ENCODE data around the gene FBXO24.

Gene FBXO24

DNA sequence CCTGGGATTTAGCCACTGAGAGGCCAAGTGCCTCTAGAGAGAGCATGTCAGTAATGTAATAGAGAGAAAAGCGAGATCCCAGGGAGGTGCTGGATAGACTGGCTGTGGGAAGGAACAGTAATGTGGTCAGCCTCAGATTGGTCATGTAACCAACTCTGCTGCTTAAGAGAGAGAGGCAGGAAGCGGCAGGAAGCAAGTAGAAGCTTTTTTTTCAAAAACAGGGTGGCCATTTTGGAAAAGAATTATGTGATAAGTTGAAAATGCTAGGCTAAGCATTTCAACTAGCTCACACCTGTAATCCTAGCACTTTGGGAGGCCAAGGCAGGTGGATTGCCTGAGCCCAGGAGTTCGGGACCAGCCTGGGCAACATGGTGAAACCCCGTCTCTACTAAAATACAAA is 12.3 kb downstream of the FBXO24 start:
- DNase-seq: no peak

DNA sequence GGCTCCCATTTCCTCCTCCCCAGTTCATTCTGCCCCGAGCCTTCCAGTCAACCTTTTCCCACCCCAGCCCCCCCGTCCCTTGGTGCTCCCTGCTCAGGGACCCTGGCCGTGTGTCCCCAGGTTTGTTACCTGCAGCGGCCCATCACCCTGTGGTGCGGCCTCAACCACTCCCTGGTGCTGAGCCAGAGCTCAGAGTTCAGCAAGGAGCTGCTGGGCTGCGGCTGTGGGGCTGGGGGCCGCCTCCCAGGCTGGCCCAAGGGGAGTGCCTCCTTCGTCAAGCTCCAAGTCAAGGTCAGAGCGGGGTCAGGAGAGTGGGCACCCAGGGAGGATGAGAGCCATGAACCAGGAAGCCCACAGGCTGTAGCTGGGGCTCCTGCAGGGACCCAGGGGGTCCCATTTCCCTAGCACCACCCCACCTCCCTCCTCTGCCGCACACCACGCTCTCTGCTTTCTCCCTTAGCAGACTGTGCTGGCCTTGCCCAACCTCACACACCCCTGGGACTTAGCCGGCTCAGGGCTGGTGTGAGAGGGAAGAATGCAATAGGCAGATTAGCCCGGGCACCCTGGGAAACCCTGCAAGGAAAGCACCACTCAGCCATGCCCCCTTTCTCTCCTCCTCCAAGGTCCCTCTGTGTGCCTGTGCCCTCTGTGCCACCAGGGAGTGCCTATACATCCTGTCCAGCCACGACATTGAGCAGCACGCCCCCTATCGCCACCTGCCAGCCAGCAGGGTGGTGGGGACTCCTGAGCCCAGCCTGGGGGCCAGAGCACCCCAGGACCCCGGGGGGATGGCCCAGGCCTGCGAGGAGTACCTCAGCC is 14.0 kb downstream of the FBXO24 start:
- DNase-seq: no peak

DNA sequence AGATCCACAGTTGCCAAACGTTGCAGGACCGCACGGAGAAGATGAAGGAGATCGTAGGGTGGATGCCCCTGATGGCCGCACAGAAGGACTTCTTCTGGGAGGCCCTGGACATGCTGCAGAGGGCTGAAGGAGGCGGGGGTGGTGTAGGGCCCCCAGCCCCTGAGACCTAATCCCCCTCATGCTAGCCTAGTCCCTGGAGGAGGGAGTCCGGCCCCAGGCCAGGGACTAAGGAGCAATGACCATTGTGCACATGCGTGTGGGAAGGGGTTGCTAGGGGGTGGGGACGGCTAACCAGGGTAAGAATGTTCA is 14.6 kb downstream of the FBXO24 start:
- no peak for DNase-seq

DNA sequence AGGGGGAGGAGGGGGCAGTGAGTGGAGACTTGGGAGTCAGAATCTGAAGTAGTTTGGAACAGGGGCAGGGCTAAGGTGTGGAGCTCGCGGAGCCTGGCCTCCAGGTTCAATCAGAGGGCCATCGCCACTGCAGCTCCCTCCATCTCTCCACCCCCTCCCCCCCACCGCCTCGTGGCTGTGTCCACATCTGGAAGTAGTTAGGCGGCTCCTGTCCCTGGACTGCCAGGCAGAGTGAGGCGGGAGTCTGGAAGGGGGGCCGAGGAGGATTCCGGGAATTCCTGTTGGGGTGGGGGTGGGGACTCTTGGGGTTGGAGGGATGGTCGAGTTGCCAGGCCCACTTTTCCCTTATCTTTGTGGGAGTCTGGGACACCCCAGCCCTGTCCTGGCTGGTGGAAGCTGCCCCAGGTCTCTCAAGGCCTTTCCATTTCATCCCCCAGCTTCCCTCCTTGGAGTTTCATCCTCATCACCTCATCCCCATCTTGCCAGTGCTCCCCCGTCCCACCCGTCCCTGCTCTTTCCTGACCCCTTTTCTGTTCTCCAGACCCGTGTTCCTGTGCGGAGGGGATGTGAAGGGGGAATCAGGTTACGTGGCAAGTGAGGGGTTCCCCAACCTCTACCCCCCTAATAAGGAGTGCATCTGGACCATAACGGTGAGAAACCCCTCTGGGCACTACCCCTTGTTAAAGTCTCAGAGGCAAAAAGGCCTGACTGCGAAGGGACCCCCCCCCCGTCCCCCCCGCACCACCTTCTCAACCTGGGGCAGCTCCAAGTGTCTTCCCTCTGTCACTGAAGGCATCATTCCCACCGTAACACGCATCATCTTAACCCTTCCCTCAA is 17.0 kb downstream of the FBXO24 start:
- DNase-seq: no peak

DNA sequence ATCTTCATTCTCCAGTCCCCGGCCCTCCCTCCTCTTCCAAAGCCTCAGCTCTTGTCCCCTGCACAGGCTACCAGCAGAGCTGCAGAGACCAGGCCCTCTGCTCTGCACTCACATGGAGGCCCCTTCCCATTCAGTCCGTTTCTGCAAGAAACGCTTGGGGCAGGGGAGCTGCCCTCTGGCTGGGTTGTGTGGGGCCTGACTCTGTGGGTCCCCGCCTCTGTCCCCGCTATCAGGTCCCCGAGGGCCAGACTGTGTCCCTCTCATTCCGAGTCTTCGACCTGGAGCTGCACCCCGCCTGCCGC is 17.5 kb downstream of the FBXO24 start:
- peak; percentile 21 for DNase-seq

DNA sequence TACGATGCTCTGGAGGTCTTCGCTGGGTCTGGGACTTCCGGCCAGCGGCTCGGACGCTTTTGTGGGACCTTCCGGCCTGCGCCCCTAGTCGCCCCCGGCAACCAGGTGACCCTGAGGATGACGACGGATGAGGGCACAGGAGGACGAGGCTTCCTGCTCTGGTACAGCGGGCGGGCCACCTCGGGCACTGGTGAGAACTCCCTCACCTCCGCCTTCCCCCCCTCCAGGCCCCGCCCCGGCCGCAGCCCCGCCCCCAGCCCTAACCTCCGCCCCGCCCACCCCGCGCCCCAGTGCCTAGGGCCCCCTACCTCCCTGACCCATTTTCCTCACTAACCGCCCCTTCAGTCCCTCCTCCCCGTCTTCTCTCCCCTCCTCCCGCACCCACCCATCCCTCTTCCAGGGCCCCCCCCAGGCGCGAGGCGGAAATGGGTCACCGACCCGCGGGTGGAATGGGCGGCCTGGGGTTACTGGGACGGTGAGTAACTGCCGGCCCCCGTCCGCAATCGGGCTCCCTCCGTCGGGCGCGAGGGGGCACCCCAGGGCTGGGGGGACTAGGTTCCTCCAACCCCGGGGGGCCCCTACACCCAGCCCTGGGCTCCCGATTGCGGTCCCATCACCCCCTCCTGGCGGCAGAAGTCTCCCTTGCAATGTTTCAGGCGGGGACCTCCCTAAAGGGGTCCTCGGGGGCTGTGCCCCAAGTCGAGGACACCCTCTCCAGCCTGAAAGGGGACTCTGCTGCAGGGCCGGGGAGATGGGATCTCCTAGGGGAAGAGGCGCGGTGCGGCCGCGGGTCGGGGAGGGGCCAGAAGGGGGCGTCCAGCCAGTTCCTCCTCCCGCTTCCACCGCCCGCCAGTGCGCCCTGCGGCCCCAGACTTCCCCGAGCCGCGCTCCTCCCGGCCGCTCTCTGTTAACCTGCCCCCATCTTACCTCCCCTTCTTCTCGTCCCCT is 18.2 kb downstream of the FBXO24 start:
- peak; percentile 82 for DNase-seq

DNA sequence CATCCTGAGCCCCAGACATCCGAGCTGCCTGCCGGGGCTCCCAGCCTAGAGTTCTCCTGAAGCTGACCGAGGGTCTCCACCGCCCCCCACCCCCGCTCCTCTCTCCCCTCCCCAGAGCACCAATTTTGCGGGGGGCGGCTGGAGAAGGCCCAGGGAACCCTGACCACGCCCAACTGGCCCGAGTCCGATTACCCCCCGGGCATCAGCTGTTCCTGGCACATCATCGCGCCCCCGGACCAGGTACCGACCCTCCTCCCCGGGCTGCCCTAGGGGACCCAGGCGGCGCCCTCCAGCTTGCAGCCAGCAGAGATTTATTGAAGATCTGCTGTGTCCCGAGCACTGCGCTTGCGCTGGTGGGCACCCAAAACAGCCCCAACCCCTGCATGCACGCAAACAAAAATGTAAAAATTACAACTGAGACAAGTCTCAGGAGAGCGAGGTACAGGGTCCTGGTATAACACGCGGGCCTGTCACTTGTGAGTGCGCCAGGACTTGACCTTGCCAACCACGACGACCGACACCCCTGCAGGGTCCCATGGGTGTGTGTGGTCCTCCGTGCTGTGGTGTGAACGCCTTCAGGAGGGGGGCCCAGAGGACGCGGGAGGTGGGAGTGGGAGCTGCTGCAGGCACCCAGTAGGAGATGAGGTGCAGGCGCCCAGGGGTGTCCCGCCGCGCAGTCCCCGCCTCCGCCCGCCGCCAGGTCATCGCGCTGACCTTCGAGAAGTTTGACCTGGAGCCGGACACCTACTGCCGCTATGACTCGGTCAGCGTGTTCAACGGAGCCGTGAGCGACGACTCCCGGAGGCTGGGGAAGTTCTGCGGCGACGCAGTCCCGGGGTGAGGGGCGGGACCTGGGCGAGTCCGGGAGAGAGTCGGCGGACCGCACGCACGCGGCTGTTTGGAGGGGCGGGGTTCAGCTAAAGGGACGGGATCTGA is 19.1 kb downstream of the FBXO24 start:
- DNase-seq: no peak

DNA sequence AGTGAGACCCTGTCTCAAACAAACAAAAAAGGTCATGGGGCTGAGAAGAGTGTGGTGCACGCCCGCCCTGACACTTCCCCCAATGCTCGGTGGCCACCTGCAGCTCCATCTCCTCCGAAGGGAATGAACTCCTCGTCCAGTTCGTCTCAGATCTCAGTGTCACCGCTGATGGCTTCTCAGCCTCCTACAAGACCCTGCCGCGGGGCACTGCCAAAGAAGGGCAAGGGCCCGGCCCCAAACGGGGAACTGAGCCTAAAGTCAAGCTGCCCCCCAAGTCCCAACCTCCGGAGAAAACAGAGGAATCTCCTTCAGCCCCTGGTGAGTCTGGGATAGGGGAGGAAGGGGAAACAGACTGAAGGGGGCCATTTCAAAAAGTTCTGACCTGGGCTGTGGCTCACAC is 20.2 kb downstream of the FBXO24 start:
- no peak for DNase-seq

DNA sequence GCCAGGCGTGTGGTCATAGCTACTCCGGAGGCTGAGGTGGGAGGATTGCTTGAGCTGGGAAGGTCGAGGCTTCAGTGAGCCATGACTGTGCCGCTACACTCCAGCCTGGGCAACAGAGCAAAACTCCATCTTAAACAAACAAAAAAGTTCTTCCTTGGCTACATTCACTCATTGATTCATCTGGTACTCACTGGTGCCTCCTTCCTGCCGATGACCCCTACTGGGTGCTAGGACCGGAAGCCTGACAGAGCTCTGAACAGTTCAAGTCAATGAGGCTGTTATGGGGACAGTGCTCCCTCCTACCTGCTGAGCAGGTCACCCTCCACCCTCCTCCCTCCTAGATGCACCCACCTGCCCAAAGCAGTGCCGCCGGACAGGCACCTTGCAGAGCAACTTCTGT is 21.0 kb downstream of the FBXO24 start:
- no peak for DNase-seq

DNA sequence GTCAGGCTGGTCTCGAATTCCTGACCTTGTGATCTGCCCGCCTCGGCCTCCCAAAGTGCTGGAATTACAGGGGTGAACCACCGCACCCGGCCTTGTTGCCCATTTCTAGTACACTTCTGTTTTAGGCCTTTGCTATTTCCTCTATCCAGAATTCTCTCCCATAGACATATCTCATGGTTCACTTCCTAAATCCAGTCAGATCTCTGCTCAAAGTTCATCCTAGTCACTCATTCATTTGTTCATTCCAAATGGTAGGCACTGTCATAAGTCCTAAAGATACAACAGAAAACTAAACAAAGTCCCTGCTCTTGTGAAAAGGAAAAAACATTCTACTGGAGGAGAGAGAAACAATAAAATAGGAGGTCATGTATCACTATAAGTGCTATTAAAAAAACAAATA is 23.8 kb downstream of the FBXO24 start:
- no peak for DNase-seq

DNA sequence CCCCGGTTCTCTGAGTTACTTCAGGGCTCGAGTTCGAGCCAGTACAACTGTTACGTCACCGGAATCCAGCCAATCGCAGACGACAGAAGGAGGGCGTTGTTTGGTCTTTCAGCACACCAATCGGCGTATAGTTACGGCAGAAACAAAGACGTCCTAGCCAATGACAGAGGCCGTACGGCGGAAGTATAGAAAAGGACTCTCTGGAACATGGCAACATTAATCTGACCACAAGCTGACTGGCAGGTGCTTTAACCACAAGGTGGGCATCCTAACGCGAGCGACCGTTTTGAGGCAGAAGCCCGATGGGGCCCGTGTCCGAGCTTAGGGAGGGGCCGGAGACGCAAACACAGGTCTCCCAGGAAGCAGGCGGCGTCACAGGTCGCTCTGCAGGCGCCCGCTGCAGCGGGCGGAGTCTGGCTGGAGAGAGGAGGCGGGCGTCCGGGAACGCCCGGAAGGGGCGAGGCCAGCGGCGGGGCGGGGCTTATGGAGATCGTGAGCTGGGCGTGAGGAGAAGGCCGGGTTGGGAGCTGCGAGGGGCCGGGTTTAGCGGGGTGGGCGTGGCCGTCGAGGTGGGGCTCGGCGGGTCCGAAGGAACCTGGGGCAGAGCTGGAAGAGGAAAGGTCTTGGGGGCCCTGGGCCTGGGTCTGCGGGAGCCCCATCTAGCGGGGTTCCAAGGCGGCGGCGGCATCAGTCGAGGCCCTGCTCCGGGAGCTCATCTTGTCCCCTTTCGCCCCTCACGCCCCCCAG is 26.0 kb downstream of the FBXO24 start, which contains the start of gene MOSPD3:
Gene MOSPD3, plus strand, starts transcription at position 558 of the 747 bp plus-strand sequence. CDS start 252 bp downstream, outside the sequence.
- DNase-seq: peak; percentile 99

DNA sequence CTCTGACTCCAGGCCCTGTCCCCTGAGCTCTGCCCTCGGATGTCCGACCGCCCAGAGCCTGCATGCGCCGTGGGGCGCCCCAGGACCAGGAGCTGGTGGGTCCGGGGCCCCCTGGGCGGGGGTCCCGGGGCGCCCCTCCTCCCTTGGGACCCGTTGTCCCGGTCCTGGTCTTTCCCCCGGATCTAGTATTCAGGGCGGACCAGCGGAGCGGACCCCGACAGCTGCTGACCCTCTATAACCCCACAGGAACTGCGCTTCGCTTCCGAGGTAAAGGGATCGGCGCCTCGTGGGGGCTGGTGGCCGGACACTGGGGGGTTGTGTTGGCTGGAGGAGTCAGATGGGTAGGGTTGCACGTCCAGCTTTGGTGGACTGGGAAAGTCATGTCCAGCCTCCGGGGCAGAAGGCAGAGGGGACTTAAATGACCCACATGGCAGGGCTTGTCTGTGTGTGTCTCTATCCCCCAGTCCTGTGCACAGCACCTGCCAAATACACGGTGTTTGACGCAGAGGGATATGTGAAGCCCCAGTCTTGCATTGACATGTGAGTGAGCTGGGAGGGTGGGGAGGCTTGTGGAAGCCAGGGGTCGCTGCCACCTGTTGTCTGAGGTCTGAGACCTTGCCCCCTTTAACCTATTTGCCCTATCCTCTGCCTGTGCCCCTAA is 26.7 kb downstream of the FBXO24 start:
- peak; percentile 44 for DNase-seq

DNA sequence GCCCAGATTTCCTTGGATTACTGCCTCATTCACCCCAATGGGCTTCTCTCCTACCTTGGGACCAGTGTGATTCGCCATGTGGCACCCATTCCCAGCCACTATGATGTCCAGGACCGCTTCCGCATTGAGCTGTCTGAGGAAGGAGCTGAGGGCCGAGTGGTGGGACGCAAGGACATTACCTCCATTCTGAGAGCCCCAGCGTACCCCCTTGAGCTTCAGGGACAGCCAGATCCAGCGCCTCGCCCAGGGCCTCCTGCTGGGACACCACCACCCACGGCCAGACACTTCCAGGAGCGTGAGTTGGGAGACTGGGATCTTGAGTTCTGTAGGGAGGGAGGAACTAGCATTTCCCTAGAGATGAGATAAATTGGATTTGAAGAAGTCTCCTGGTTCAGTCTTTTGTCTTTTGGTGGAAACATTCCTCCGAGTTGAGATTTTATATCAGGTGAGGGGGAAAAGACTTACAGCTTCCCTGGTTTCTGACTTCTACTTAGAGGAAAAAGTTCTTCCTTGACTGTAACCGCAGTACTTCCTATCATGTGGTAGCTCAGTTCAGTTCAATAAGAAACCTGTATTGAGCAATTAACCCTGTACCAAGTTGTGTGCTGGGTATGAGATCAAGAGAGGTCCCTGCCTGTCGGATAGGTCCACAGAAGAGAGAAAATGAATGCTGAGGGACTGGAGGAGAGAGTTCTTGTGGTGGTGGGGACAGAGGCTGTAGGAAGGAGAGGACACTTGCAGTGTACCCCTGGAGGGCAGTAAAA is 27.5 kb downstream of the FBXO24 start:
- DNase-seq: no peak

DNA sequence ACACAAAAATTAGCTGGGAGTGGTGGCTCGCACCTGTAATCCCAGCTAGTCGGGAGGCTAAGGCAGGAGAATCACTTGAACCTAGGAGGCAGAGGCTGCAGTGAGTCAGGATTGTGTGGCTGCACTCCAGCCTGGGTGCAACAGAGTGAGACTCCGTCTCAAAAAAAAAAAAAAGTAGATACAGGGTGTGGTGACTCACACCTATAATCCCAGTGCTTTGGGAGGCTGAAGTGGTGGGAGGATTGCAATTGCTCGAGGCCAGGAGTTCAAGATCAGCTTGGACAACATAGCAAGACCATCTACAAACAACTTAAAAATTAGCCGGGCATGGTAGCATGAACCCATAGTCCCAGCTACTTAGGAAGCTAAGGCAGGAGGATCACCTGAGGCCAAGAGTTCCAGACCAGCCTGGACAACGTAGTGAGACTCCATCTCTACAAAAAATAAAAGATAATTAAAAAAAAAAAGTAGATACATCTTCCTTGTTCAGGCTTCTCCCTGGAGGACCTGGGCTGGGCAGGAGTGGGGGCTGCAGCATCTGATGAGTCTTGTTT is 28.3 kb downstream of the FBXO24 start:
- DNase-seq: no peak

DNA sequence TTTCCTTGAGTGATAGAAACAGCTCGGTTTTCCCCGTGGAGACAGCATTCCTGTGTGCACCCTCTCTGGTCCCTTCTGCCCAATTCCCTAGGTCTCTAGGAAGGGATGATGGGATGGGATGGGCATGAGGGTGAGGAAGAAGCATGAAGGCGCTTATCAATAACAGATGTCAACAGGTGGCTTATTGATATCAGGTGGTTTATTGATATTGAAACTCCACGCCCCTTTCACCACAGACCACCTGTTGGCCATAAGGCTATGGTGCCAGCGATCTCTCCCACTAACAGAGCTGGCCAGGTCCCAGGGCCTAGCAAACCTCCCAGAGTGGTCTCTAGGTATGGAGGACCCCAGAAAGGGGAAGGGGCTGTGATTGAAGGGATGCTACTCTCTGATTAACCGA is 34.1 kb downstream of the FBXO24 start:
- DNase-seq: no peak

DNA sequence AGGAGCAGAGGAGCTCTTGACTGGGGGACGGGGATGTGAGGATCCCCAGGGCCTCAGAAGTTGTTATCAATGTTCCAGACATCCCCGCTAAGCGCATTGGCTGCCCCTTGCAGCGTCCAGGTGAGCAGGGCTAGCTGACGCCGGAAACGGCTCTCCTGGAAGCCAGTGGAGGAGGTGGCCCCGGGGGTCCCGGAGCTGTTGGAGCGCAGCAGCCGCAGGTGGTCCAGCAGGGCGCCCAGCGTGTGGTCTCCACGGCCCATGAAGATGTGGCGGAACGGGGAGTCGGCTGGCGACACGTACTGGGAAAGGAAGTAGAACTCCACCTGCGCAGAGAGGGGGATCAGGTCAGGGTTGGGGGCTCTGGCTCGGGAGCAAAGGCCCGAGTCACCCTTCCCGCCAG is 34.7 kb downstream of the FBXO24 start:
- no peak for DNase-seq

DNA sequence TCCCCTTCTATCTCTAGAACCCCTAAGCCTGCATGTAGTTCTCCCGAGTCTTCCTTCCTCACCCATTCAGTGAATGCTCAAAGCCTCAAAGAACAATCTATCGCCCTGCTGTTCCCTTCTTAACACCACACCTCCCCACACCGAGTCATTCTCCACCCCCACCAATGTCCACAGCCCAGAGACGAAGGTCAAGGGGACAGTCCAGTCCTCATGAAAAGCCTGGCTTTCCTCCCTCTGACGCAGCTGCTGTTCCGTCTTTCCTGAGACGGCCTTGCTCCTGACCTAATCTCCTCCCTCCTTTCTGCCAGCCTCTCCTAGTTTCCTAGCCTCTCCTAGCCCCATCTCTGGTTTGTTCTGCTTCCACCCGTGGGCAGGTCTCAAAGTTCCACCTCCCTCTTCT is 35.4 kb downstream of the FBXO24 start:
- no peak for DNase-seq

DNA sequence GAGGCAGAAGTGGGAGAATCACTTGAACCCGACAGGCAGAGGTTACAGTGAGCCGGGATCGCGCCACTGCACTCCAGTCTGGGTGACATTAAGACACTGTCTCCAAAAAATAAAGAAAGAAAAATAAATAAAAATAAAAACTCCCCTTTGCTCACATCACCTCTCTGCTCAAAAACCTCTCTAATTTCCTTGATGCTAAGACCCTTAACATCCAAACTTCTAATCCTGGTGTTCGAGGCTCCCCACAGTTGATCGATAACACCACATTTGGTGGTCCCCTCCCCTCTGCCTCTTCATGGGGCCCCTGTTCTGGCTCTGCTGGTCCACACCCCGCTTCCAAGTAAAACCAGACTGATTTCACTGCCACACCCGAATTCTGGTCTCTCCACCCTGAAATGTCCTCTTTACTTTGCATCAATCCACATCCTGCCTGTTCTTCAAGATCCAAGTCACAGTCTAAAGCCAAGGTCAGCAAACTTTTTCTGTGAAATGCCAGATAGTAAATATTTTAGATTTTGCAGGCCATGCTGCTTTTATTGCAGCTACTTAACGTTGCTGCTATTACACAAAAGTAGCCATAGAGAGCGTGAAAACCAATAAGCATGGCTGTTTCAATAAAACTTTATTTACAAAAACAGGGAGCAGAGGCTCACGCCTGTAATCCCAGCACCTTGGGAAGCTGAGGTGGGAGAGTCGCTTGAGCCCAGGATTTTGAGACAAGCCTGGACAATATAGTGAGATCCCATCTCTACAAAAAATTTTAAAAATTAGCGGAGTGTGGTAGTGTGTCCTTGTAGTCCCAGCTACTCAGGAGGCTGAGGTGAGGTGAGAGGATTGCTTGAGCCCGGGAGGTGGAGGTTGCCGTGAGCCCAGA is 38.1 kb downstream of the FBXO24 start:
- DNase-seq: no peak

DNA sequence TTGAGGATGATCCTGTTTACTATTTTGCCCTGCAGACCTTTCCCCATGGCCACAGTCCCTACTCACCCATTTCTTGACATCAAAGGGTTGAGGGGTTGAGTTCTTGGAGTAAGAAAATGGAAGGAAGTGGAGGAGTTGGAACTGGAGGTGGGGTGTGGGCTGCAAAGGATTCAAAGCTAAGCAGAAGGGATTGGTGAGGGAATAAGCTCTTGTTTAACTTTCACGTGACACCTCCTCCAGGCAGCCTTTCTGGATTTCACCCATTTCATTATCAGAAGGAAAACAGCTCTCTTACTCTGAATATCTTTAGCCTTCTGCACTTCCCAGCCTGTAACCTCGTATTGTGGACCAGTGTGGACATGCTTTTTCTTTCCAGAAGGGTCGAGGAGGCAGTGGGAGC is 39.9 kb downstream of the FBXO24 start:
- DNase-seq: no peak
